HG03354 (cell line): ENCODE measurements around the gene RCN1.
"Not testable (repeated sequence)": the region's sequence is repeated elsewhere in the genome, so short reads cannot be mapped to it uniquely, and the experiment has no call there.

Experiments
- ATAC-seq: cut with Tn5 transposase; IDR thresholded peaks from one replicate; pipeline ENCODE4 v1.9.1; 2021; ENCODE audit warnings: mild to moderate bottlenecking; ENCODE audit not compliant: unreplicated experiment, poor library complexity, severe bottlenecking

The RCN1 gene

DNA sequence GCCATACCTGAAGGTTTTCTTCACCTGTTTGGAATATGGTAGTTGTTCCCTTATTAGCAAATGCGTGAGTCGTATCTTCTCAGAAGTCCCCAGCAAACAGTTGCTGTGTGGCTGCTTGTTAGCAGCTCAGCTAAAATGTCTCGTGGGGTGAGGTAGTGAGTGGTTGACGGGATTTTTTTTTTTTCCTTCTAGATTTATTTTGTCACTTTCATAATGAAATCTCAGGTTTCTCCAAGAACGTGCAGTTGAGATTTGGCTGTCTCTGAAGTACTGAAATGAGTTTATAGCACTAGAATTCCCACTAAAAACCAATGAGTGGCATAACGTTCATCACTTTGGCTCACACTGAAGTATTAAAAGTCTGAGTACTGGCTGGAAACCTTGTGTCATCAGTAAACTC lies 16.8 kb downstream of the RCN1 start:
- ATAC-seq, result no peak

DNA sequence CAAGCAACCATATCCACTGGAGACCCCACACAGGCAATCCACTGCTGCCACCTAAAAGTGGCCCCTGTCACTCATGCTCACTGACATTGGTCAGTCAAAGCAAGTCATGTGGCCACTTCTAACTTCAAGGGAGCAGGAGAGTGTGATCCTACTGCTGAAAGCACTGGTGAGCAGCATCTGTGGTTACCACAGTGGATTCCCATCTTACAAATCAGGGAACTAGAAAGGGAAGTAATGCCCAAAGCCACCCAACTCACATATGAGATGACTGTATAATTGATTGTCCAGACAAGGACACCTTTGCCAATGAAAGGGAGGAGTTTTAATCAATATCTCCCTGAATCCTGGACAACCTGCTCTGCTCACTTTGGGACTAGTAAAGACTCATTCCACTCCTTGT lies 17.7 kb downstream of the RCN1 start:
- no peak for ATAC-seq

DNA sequence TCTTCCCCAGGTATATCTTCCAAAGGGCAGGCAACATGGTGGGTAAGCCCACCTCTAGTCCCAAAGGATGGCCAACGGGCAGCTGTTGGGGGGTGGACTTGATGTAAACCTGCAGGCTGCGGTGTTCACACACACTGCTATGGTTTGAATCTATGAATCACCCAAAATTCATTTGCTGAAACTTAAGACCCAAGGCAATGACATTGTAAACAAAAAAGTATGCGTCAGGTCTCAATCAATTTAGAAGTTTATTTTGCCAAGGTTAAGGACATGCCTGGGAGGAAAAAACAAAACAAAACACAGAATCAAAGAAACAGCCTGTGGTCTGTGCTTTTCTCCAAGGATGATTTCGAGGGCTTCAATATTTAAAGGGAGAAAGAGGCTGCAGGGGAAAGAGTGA lies 18.3 kb downstream of the RCN1 start:
- ATAC-seq, result no peak

DNA sequence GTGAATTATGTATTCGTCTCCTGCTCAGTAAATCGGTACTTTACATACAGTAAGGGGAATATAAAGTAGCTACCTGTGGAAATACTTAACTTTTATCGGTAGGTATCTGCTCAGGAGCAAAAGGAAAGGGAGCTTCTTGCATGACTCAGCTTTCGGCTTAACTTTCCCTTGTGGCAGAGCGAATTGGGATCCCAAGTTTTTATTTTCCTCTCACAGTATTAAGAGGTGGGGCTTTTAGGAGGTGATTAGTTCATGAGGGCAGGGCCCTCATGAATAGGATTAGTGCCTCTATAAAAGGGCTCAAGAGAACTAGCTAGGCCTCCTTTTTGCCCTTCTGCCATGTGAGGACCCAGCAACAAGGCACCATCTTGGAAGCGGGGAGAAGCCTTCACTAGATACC lies 18.7 kb downstream of the RCN1 start:
- ATAC-seq, result no peak

DNA sequence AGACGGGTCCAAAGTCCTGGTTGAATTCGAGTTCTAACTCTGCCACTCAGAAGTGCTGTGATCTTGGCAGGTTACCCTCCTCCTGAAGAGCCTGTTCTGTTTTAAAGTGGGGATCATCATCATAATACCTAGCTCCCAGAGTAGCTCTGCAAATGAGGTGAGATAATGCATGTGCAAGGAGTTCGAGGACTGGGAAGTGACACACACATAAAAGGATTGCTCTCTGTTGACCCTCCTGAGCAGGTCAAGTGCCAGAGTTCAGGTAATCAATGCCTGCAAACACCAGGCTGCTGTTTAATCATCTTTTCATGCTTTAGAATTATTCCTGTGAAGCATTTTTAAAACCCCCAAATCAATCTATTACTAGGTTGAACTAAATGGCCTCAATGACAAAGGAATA lies 19.9 kb downstream of the RCN1 start:
- ATAC-seq, result no peak

DNA sequence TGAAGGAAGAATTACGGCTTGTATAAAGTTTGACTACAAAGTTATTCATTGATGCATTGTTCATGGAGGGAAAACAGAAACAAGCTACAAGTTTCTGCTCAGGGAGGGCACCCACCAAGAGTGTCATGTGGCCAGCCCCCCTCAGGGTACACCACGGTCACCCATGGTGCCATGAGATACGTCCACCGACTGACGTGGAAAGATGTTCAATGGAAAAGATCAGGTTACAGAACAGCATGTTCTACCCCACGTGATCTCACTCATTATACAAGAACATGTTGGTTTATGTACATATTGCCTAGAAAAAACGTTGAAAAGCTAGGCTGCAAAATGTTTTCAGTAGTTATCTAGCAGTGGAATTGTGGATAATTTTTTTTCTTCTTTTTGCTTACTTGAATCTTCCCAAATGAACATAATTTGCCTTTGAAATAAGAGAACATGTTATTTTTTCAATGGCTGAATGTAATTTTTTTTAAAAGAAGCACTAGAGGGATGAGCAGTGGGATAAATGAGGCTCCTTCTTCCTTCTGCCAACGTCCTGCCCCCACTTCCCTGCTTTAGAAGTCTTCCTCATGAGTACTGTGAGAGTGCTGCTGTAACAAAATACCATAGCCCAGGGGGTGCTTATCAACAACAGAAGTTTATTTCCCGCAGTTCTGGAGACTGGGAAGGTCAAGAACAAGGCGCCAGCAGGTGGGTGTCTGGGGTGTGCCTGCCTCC lies 22.5 kb downstream of the RCN1 start:
- ATAC-seq, result no peak

DNA sequence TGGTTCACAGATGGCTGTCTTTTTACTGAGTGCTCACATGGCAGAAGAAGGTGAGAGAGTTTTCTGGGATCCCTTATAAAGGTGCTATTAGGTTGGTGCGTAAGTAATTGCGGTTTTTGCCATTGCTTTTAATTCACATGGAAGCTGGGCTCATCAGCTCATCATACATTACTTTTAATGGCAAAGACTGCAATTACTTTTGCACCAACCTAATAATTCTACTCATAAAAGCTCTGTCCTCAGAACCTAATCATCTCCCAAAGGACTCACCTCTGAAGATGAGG lies 23.0 kb downstream of the RCN1 start:
- no peak for ATAC-seq

DNA sequence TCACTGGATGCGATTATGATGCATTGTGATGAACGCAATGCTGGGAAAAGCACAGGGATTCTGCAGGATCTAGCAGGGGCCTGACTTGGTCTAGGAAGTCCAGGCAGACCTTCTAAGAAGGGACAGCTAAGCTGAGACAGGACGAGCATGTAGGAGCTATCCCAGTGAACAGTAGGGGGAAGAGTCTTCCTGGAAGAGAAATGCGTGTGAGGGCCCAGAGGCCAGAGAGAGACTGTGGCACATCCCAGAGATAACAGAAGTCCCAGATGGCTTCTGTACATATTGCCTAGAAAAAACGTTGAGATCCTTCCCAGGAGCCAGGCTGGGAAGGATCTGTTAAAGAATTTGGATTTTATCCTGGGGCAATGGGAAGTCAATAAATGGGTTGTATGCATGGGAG lies 24.6 kb downstream of the RCN1 start:
- ATAC-seq, result no peak

DNA sequence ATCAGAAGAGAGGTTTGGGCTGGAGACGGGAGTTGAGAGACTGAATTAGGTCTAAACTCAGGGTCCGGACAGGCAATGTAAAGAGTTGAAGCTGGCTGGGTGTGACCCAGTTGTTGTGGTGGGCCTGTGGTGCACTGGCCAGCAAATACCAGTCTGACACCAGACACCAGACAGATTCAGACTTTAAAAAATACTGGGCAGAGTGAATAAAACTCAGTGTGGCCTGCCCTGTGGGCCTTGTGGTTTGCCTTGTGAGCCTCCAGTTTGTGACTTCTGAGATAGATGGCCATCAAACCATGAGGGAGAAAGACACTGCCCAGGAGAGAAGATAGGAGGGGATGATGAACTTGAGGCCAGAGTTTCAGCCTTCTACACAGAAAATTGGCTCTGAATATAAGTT lies 25.8 kb downstream of the RCN1 start:
- no peak for ATAC-seq

DNA sequence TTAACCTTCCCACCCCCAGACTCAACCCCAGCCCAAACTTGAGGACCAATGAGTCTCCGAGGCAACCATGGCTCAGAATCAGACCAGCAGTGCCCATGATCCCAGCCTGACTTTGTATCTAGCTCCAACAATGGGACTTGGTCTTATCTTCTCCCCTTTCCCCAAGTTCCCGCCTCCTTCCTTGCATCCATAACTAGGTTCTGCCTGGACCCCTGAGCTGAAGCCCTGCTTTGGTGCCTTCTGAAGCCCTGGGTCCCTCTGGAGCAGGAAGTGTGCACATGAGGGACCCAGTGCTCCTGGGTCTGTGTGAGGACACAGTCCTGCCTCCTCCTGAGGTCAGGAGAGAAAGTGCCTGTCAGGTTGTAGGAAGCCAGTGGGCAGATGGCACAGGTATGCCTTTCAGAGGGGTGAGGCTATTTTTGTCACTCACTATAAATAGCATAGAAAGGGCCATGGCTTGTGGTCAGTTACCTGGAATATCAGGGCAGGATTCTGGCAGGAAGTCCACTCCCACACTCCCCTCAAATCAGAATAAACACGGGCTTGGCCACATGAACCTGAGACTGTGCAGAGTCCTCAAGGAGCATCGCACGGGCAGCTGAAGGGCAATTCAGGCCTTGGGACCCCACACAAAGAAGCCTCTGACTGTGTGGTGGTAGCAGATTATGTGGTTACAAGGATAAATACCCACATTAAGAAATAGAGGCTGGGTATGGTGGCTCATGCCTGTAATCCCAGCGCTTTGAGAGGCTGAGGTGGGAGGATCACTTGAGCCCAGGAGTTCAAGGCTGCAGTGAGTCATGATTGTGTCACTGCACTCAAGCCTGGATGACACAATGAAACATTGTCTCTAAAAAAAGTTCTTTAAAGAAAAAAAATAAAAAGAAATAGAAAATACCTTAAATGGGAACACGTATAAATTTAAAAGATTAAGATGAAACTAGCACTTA lies 27.4 kb downstream of the RCN1 start:
- no peak for ATAC-seq

DNA sequence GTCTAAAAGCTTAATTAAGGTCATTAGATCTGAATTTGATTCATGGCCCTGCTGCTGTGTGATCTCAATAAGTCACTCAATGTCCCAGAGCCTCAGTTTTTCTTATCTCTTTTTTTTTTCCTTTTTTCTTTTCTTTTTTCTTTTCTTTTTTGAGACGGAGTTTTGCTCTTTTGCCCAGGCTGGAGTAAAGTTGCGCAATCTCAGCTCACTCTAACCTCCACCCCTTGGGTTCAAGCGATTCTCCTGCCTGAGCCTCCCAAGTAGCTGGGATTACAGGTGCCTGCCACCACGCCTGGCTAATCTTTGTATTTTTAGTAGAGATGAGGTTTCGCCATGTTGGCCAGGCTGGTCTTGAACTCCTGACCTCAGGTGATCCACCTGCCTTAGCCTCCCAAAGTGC lies 28.3 kb downstream of the RCN1 start:
- not testable (repeated sequence) for ATAC-seq

DNA sequence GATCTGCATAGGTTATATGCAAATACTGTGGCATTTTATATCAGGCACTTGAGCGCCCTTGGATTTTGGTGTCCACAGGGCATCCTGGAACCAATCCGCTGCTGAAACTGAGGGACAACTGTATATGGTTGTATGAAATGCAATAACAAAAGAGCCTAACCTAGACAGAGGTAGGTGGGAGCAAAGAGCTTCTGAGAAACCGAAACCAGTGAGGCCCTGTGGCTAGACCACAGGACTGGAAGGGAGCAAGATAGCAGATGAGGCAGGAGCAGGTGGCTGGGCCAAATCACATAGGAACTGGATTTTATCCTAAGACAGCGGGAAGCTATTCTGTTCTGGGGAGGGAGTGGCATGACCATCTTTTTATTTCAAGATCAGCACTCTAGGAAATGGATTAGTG lies 30.1 kb downstream of the RCN1 start:
- no peak for ATAC-seq

DNA sequence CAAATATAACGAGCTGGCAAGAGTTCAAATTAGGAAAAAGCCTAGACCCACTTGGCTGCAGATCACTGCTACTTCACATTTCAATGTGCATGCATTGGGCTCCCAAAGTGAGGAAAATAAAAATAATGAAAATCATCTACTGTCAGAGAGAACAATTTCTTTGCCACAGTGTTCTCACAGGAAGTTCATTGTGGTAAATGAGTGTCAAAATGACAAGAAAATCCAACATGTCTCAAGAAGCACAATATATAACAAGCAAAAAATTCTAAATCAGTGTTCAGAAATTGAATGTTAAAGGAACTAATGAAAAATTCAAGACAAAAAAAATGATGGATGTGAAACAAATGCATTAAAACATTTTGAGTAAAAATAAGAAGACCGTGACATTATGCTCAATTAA lies 31.3 kb downstream of the RCN1 start:
- no peak for ATAC-seq

DNA sequence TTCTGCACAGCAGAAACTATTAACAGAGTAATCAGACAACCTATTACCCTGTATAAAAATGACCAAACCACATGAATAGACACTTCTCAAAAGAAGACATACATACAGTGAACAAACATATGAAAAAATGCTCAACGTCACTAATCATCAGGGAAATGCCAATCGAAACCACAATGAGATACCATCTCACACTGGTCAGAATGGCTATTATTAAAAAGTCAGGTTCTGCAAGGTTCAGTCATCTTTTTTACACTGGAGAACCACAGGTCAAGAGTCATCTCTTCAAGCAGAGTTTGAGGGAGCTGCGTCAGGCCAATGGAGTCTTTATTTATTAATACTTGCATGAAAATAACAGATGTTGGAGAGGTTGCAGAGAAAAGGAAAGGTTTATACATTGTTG lies 40.4 kb downstream of the RCN1 start:
- no peak for ATAC-seq

DNA sequence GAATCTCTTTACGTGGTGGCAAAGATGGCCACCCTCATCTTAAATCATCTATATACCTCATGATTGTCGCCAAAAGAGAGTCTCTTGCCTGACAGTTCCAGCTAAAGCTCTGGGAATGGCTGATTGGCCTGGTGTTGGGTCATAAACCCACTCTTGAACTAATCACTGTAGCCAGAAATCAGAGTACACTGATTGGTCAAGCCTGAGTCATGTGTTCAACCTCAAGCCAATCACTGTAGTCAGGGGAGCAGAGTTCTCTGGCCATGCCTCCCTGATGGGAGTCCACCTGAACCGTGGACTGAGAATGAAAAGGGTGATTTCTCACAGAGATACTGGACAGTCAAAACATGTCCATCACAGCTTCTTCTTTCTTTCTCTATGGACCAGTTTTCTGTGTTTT lies 45.8 kb downstream of the RCN1 start:
- no peak for ATAC-seq

DNA sequence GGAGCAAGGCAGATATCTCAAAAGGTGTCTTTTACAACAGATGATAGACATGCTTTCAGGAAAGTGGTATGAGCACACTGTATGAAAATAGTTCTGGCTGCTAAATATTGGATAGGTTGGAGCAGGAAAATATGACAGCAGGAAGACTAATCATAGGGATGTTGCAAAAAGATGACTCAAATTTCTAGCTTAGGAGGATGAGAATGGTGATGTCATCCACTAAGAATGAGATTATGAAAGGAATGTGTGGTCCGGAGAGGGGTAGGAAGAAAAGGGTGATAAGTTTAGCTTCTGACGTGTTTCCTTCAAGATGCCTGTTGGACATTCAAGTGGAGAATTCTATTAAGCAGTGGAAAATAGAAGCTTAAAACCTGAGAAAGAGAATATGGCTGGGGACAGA lies 46.4 kb downstream of the RCN1 start:
- no peak for ATAC-seq

DNA sequence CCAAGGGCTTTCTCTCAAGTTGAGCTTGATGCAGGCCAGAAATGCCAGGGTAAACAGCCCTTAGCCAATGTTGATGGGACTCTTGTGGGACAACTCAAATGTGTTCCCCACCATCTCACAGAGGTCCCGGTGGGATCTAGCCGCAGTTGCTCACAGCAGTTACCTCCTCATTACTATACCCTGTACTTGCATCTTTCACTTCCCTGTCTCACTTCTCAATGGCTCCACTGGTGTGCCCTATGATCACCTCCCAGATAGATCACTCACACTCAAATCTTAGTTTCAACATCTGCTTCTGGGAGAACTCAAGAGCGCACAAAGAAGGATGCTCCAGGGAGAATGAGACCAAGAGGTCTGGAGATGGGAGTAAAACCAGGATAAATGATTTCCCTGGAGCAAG lies 47.0 kb downstream of the RCN1 start:
- no peak for ATAC-seq

DNA sequence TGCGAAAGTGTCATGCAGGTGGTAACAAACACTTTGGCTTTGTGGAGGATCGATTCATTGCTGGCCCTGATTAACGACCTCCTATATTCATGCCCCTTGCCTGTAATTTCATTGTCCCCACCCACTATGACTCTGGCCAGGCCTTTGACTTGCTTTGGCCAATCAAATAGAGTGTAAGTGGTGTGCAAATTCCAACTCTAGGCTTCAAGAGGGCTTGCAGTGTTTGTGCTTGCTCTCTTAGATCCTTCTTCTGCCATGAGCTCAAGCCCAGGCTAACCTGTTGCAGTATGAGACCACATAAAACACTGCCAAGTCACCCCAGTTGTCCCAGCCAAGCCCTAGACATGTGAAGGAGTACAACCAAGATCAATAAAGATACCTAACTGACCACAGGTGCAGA lies 48.0 kb downstream of the RCN1 start:
- ATAC-seq, result no peak

DNA sequence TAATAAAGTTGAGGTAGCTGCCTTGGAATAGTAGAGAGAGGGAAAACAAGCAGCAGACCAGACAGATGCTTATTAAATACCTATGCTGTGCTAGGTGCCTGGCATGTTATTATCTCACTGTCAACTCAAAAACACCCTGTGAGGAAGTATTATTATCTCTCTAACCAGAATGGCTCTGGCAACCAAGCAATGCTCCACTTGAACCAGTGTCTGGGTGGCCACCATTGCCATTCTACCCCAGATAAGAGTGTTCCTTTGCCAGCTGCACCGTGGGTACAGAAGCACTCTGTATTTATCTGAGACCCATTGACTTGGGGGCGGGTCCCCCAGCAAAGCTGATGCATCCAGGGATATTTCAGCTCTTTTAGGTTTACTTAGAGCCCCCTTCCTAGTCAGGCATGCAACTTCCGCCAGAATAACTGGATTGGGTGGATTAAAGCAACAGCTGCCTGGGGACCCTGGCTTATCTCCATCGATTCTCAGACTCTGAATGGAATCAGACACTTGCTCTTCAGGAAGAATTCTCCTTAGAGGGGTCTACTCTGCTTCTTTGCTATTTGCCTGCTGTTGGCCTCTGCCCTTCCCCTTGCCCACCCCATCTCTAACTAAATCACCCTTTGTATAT lies 49.1 kb downstream of the RCN1 start:
- ATAC-seq, result no peak

DNA sequence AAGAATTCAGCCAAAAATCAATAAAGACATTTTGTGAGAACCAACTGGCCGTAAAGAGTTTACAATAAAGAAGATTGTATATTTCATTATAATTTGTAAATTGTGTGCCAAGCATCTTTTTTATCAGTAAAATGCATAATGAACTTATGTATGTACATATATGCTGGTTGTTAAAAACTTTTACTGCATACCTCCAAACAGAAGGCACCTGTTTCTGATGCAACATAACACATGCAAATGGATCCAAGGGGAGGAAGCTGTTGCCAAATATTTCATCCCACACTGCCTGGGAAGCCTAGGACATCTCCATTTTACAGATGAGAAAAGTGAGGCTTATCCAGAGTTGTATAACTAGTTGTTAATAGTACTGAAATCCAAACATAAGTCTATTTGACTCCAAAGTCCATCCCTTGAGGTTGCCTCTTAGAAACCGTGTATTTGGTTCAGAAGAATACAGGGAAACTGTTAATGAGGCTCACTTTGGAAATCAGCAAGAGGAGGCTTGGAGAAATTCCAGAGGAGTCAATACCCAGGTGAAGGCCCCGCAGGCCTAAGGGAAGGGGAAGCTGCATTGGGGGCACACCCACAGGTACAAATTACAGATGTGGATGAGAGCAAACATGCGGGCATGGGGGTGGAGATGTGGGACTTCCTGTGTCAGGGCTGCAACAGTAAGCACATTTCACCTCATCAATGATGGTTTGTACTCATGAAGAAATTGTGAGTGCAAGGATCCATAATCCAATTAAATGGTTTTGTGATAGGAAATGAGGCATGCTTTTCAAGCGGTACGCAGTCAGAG lies 51.1 kb downstream of the RCN1 start:
- no peak for ATAC-seq
